ENCODE data around the gene CHPT1. TPM values are rescaled to one million over a fixed set of nuclear protein-coding genes. Genes with fewer than 3 reads are reported as not detected.
A peak's percentile ranks its signal among the peaks of the same experiment; 100 is the strongest.

Gene CHPT1
- total RNA-seq, 2 experiments from 2014 or later = 15.2 to 15.8 TPM

DNA sequence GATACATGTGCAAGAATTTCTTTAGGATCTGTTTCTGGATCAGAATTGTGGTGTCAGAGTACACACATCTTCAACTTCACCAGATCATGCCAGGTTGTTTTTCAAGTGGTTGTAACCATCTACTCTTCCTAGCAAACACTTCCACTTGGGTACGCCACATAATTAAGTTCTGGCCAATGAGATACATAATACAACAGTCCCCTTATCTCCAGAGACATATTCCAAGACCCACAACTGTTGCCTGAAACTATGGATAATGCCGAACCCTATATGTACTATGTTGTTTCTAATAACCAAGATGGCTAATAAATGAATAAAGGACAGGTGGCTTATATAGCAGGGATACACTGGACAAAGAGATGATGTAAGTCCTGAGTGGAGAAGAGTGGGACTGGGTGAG is 2.5 kb upstream of the CHPT1 start:
- intact Hi-C loops (cut with micrococcal nuclease) = no loop called here

DNA sequence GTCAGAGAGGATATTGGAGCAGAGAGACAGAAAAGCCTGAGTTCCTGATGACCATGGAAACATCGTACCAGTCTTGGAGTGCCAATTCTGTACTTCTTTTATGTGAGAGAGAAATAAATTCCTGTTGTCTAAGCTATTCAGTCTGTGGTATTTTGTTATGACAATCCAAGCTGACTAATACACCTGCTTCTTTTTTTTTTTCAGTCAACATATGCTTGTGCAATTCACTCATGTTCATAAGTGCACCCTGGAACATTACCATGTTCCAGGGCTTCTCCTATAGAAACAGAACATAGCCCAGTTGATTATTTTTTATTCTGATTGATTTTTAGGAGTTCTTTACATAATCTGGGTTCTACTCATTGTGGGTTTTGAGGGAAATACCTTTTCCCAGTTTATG is 1.7 kb upstream of the CHPT1 start:
- Mint-ChIP-seq H3K4me1 (ENCODE audit: low read depth) (peaks cover 30% of the 10 kb centered on the region), H3K4me3 (no peak overlapping the region), H3K27ac (no peak overlapping the region), H3K36me3 (ENCODE audit: low read depth) (no peaks in the 10 kb centered on the region), H3K27me3 (no peaks in the 10 kb centered on the region), H3K9me3 (no peaks in the 10 kb centered on the region)
- TF ChIP-seq, protein P1, sequence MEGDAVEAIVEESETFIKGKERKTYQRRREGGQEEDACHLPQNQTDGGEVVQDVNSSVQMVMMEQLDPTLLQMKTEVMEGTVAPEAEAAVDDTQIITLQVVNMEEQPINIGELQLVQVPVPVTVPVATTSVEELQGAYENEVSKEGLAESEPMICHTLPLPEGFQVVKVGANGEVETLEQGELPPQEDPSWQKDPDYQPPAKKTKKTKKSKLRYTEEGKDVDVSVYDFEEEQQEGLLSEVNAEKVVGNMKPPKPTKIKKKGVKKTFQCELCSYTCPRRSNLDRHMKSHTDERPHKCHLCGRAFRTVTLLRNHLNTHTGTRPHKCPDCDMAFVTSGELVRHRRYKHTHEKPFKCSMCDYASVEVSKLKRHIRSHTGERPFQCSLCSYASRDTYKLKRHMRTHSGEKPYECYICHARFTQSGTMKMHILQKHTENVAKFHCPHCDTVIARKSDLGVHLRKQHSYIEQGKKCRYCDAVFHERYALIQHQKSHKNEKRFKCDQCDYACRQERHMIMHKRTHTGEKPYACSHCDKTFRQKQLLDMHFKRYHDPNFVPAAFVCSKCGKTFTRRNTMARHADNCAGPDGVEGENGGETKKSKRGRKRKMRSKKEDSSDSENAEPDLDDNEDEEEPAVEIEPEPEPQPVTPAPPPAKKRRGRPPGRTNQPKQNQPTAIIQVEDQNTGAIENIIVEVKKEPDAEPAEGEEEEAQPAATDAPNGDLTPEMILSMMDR (IDR thresholded peaks at IDR 0.05) = no peak
- ATAC-seq (no peak), DNase-seq (no peak)
- POLR2A ChIA-PET = no interaction called here
- intact Hi-C loops (cut with micrococcal nuclease) = no loop called here
- CTCF ChIA-PET = no interaction called here

More for the DNA sequence above, 2.5 kb upstream of the CHPT1 start:
- no peaks in the 10 kb centered on the region for H3K36me3 Mint-ChIP-seq (ENCODE audit: low read depth)
- ChIA-PET CTCF (interaction anchor here (0.9 kb wide), 1 partner anchor 78 kb away, joined by 3 read pairs; no protein-coding TSS in a partner anchor), POLR2A (no interaction called here)
- H3K4me1 Mint-ChIP-seq (ENCODE audit: low read depth) = peaks cover 24% of the 10 kb centered on the region
- DNase-seq = no peak
- H3K9me3 Mint-ChIP-seq = no peaks in the 10 kb centered on the region
- H3K27ac Mint-ChIP-seq = no peak overlapping the region
- no peak for ATAC-seq
- H3K4me3 Mint-ChIP-seq = no peak overlapping the region
- H3K27me3 Mint-ChIP-seq = no peaks in the 10 kb centered on the region
- TF ChIP-seq, protein P1 (IDR thresholded peaks at IDR 0.05) = no peak

GRCh38 chr12:101696251-101697196 is 916 bp upstream of the CHPT1 start:
- no peaks in the 10 kb centered on the region for H3K27me3 Mint-ChIP-seq
- peak overlapping the region; percentile 82 for H3K4me3 Mint-ChIP-seq
- no peaks in the 10 kb centered on the region for H3K36me3 Mint-ChIP-seq (ENCODE audit: low read depth)
- ATAC-seq (peak; percentile 7), DNase-seq (no peak)
- TF ChIP-seq, protein P1 (IDR thresholded peaks at IDR 0.05) = no peak
- intact Hi-C loops (cut with micrococcal nuclease) = no loop called here
- H3K9me3 Mint-ChIP-seq = no peaks in the 10 kb centered on the region
- CTCF ChIA-PET = no interaction called here
- POLR2A ChIA-PET = no interaction called here
- H3K4me1 Mint-ChIP-seq (ENCODE audit: low read depth) = peaks cover 32% of the 10 kb centered on the region
- H3K27ac Mint-ChIP-seq = peak overlapping the region; percentile 66

DNA sequence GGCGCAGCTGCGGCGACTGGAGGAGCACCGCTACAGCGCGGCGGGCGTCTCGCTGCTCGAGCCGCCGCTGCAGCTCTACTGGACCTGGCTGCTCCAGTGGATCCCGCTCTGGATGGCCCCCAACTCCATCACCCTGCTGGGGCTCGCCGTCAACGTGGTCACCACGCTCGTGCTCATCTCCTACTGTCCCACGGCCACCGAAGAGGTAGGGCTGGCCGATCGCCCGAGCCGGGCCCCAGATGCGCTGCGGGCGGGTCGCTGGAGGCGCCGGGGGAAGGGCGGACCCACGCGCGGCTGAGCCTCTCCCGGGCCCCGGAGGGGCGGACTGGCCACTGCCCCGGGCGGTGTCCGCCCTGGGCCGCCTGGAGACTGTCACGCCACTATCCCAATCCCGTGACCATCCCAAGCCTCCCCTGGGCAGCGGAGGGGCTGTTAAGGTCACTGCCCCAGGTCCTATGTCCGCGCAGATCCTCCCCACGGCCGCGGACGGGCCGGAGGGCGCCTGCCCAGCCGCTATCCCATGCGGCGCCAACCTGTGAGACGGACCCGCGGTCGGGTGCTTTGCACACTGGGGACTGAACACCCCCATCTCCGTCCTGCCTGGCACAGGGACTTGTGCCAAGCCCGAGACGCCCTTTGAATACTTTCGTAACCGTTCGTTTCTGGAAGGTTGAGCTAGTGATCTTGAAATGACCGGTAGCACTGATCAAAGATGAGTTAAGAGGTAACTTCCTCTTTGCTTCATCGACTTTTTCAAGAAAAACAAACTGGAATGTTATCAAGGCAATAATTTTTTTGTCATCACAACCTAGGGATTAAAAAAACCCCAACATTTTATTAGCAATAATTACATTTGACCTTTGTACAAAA is 725 bp downstream of the CHPT1 start:
- peak overlapping the region; percentile 86 for H3K4me3 Mint-ChIP-seq
- DNase-seq = peak; percentile 13

More for the DNA sequence above, 725 bp downstream of the CHPT1 start:
- ChIA-PET POLR2A (interaction anchor here (0.7 kb wide), 1 partner anchor 12 kb away, joined by 3 read pairs; no protein-coding TSS in a partner anchor), CTCF (interaction anchor here (0.8 kb wide), 2 partner anchors 12 to 283 kb away, joined by 3 read pairs; no protein-coding TSS in a partner anchor)
- TF ChIP-seq, protein P1 (IDR thresholded peaks at IDR 0.05) = no peak
- Mint-ChIP-seq H3K36me3 (ENCODE audit: low read depth) (no peaks in the 10 kb centered on the region), H3K27me3 (no peaks in the 10 kb centered on the region), H3K9me3 (no peaks in the 10 kb centered on the region), H3K4me1 (ENCODE audit: low read depth) (peaks cover 32% of the 10 kb centered on the region), H3K27ac (peak overlapping the region; percentile 83)
- ATAC-seq = peak; percentile 25
- intact Hi-C loops (cut with micrococcal nuclease) = no loop called here

Measured in activated CD8-positive, alpha-beta T cell treated with anti-CD3 and anti-CD28 coated beads for 36 hours (primary cell).